Vagina (tissue), 2 donors: Measurements from ENCODE around the gene GDF9. TPM values are rescaled to one million over a fixed set of nuclear protein-coding genes. Genes with fewer than 3 reads are reported as not detected.
A peak's percentile ranks its signal among the peaks of the same experiment; 100 is the strongest.

ENCODE experiments used
- DNase-seq, 2 donors: peaks; one replicate each; pipeline ENCODE4 v3.0.0-alpha.2; 2017; ENCODE audit errors: extremely low spot score in 2 of 2
- H3K27ac ChIP-seq: fragments of 200-600 bp; sonication (generic); one replicate; pipeline ENCODE4 v1.5.1; 2019
- H3K27me3 ChIP-seq: fragments of 200-600 bp; sonication (generic); one replicate; pipeline ENCODE4 v1.5.1; 2019
- H3K36me3 ChIP-seq, 2 donors: fragments of 200-600 bp; sonication (generic); one replicate each; pipeline ENCODE4 v1.5.1; 2017 to 2019
- H3K4me1 ChIP-seq: fragments of 200-600 bp; sonication (generic); one replicate; pipeline ENCODE4 v1.5.1; 2019
- H3K4me3 ChIP-seq, 2 donors: fragments of 200-600 bp; sonication (generic); 1 replicate in 1 of 2; 2 replicates in 1 of 2; pipeline ENCODE4 v1.5.1; 2016 to 2019
- H3K9me3 ChIP-seq: fragments of 200-600 bp; sonication (generic); one replicate; pipeline ENCODE4 v1.5.1; 2019
- POLR2A ChIP-seq, 2 donors: fragments of 450-650 bp; IDR thresholded peaks; one replicate each; pipeline ENCODE4 v1.6.1; 2017; ENCODE audit warnings: antibody characterized with exemption in 2 of 2, mild to moderate bottlenecking in 2 of 2, moderate library complexity in 2 of 2
- POLR2AphosphoS5 ChIP-seq, 2 donors: sonication (generic); formaldehyde crosslinking; IDR thresholded peaks; one replicate each; pipeline ENCODE4 v1.9.0; 2017; ENCODE audit warnings: antibody characterized with exemption in 2 of 2, mild to moderate bottlenecking in 2 of 2, low read depth in 1 of 2; ENCODE audit not compliant: insufficient read depth in 1 of 2
- intact Hi-C: fragments of 100-400 bp; cut with DNase I; formaldehyde crosslinking; loops from one replicate; pipeline ENCODE4 v1.15.1; 2023
- total RNA-seq: library from RNA; depleted of rRNA; stranded (reverse); fragments of >200 nt; gene quantifications from one replicate; pipeline ENCODE4 v1.2.3, GENCODE V29; 2016
- TF ChIP-seq, protein P1 (sequence below), 3 experiments: fragments of 450-650 bp in 2 of 3; fragments of 200-600 bp in 1 of 3; sonication (generic) in 1 of 3; IDR thresholded peaks; one replicate each; pipeline ENCODE4 v1.5.1; 2017 to 2019; ENCODE audit warnings: antibody characterized with exemption in 3 of 3, mild to moderate bottlenecking in 2 of 3, moderate library complexity in 2 of 3

Gene GDF9
- total RNA-seq, 1 donor from 2014 or later, result not detected

DNA sequence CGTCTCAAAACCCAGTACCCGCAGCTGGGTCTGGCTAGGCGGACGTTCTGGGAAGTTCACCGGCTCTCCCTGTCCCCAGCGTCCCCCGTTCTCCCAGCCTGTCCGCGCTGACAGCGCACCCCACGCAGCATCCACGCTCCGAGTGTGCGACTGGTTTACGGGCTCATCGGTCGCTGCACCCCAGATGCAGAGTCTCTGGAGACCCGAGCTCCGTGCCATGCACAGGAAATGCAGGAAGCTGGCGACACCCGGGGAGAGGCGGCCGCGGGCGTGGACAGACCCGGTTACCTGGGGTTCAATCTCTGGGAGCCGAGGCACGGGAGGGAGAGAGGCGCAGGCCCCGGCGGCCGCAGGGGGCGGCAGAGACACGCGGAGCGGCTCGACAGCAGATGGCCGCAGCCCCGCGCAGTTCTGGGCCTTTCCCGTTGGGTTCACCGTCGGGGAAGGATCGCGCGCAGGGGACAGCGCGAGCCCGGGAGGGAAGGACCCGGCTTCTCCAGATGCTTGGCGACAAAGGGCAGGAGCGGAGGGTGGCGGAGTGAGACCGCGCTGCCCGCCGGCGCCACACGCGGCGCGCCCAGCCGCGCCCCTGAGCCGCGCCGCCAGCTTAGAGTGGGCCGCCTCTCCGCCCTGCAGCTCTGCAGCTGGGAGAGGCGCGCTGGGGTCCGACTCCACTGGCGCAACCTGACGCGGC, 36.4 kb downstream of the GDF9 start:
- Histone ChIP-seq H3K4me3 (peak overlapping the region; percentile 59 to 70), H3K9me3 (no peaks in the 10 kb centered on the region), H3K27ac (peak overlapping the region; percentile 79), H3K36me3 (no peaks in the 10 kb centered on the region), H3K4me1 (peaks cover 15% of the 10 kb centered on the region), H3K27me3 (no peaks in the 10 kb centered on the region)
- intact Hi-C loops, result loop anchor here (5.0 kb wide), 1 partner anchor 37 kb away; the partner anchor contains the start of genes GDF9 and UQCRQ
- TF ChIP-seq POLR2AphosphoS5 (IDR thresholded peaks at IDR 0.05; ENCODE audit: insufficient read depth in 1 of 2, low read depth in 1 of 2) (peak in 1 of 2 donors; percentile 43), POLR2A (IDR thresholded peaks at IDR 0.05) (no peak)
- TF ChIP-seq, protein P1, sequence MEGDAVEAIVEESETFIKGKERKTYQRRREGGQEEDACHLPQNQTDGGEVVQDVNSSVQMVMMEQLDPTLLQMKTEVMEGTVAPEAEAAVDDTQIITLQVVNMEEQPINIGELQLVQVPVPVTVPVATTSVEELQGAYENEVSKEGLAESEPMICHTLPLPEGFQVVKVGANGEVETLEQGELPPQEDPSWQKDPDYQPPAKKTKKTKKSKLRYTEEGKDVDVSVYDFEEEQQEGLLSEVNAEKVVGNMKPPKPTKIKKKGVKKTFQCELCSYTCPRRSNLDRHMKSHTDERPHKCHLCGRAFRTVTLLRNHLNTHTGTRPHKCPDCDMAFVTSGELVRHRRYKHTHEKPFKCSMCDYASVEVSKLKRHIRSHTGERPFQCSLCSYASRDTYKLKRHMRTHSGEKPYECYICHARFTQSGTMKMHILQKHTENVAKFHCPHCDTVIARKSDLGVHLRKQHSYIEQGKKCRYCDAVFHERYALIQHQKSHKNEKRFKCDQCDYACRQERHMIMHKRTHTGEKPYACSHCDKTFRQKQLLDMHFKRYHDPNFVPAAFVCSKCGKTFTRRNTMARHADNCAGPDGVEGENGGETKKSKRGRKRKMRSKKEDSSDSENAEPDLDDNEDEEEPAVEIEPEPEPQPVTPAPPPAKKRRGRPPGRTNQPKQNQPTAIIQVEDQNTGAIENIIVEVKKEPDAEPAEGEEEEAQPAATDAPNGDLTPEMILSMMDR (IDR thresholded peaks at IDR 0.05), result peak; percentile 27 to 76 (median 74)
- no peak for DNase-seq

DNA sequence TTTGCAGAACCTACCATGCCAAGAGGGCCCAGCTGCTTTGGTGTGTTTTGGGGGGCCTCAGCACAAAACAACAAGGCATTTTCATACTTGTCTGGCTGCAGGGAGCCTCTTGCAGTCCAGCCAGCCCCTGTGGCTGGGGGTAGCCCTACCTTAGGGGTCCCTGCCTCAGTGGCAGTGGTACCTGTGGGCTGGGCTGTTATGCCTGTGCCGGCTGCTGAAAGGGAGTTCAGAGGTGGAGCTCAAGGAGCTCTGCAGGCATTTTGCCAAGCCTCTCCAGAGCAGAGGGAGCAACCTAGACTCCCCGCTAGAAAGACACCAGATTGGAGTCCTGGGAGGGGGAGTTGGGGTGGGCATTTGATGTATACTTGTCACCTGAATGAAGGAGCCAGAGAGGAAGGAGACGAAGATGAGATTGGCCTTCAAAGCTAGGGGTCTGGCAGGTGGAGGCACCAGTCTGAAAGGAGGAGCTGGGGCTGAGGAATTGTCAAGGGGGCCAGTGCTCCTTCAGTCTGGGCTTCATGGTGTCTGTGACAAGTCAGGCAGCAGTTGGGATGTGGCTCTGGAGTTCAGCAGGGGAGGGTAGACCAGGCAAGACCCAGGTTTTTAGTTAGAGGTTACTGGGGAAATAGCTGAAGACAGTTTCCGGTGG, 37.3 kb downstream of the GDF9 start:
- peak overlapping the region; percentile 79 for H3K27ac ChIP-seq
- H3K4me3 ChIP-seq, result peak overlapping the region; percentile 59 to 70
- intact Hi-C loops, result loop anchor here (5.0 kb wide), 1 partner anchor 38 kb away; the partner anchor contains the start of genes GDF9 and UQCRQ
- peaks cover 15% of the 10 kb centered on the region for H3K4me1 ChIP-seq
- no peaks in the 10 kb centered on the region for H3K27me3 ChIP-seq
- no peak for DNase-seq
- no peaks in the 10 kb centered on the region for H3K9me3 ChIP-seq
- H3K36me3 ChIP-seq, result no peaks in the 10 kb centered on the region
- TF ChIP-seq, protein P1 (IDR thresholded peaks at IDR 0.05), result no peak
- TF ChIP-seq POLR2A (IDR thresholded peaks at IDR 0.05) (no peak), POLR2AphosphoS5 (IDR thresholded peaks at IDR 0.05; ENCODE audit: insufficient read depth in 1 of 2, low read depth in 1 of 2) (no peak)

DNA sequence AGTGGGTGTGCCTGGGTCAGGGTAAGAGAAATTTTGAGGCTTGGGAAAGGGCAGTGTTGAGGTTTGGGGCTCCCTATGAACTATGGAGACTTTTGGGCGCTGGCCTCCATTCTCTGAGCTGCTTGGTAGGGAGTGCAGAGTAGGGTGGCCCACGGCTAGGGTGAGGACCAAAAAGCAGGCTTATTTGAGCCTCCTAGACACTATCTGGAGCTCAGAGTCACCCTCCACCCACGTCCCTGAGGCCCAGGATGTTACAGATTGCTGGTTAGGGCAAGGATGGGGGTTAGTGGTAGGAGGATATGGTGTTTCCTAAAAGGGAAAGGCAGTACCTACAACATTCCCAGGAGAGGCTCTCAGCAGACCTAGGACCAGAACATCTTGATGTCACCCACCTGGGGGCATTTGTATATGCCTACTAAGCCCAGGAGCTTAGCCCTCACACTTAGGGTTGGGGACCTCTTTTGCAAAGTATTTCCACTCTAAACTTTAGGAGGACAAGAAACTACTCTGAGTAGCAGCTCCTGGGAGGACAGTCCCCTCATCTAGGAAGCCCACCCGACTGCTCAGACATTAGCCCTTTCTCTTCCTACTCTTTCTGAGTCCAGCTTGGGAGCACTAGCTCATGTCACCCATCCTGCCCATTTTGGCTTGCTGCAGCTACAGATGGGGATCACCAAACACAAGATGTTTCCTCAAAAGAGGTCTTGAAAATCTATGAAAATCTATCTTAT, 38.2 kb downstream of the GDF9 start:
- intact Hi-C loops, result loop anchor here (5.0 kb wide), 1 partner anchor 39 kb away; the partner anchor contains the start of genes GDF9 and UQCRQ
- Histone ChIP-seq H3K9me3 (no peaks in the 10 kb centered on the region), H3K4me3 (no peak overlapping the region), H3K27me3 (no peaks in the 10 kb centered on the region), H3K27ac (no peak overlapping the region), H3K4me1 (peaks cover 20% of the 10 kb centered on the region), H3K36me3 (no peaks in the 10 kb centered on the region)
- TF ChIP-seq, protein P1 (IDR thresholded peaks at IDR 0.05), result no peak
- TF ChIP-seq POLR2AphosphoS5 (IDR thresholded peaks at IDR 0.05; ENCODE audit: insufficient read depth in 1 of 2, low read depth in 1 of 2) (no peak), POLR2A (IDR thresholded peaks at IDR 0.05) (no peak)
- no peak for DNase-seq

DNA sequence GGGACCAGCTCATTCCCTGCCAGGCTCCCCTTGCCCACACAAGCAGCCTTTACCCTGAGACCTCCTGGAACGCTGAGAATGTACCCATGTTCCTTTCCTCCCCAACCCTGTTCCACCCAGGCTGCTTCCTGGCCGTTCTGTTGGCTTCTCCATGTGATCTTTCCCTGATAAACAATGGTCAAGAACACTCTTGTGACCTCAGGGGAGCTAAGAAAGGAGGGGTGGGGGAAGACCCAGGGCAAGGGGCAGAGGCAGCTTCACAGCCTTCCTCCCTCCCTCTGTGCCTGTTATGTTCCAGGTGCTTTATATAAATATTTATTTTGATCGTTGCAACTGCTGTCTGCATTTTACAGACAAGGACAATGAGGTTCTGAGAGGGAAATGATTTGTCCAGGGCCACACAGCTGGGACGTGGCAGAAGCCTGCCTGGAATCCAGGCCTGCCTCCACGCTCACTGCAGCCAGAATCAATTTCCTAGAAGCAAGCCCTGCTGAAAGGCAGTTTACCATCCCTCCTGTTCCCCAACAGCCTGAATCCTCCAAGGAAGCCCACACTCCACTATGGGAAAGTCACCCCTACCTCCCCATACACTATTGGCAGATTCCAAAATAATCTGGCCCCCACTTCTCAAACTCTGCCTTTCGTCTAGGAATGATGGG, 39.7 kb downstream of the GDF9 start:
- intact Hi-C loops, result loop anchor here (5.0 kb wide), 1 partner anchor 41 kb away; the partner anchor contains the start of genes GDF9 and UQCRQ
- H3K4me3 ChIP-seq, result no peak overlapping the region
- H3K4me1 ChIP-seq, result peaks cover 25% of the 10 kb centered on the region
- H3K9me3 ChIP-seq, result no peaks in the 10 kb centered on the region
- no peaks in the 10 kb centered on the region for H3K36me3 ChIP-seq
- no peak for DNase-seq
- H3K27me3 ChIP-seq, result no peaks in the 10 kb centered on the region
- H3K27ac ChIP-seq, result no peak overlapping the region
- TF ChIP-seq POLR2AphosphoS5 (IDR thresholded peaks at IDR 0.05; ENCODE audit: insufficient read depth in 1 of 2, low read depth in 1 of 2) (no peak), POLR2A (IDR thresholded peaks at IDR 0.05) (no peak)
- TF ChIP-seq, protein P1 (IDR thresholded peaks at IDR 0.05), result no peak
